Retinal pigment epithelial cell (primary cell): ENCODE data around the gene KLRC2.
"Not testable (repeated sequence)": the region's sequence is repeated elsewhere in the genome, so short reads cannot be mapped to it uniquely, and the experiment has no call there.

Experiments
- DNase-seq: peaks from one replicate; pipeline ENCODE4 v3.0.0-alpha.2; 2010; ENCODE audit warnings: low read depth
- H3K4me3 ChIP-seq: 2 replicates; pipeline ENCODE4 v1.5.1; 2011; ENCODE audit warnings: mild to moderate bottlenecking, low read length, control low read depth, moderate library complexity
- TF ChIP-seq, protein P1 (sequence below): conservative IDR thresholded peaks from 2 replicates; pipeline ENCODE4 v1.5.1; 2011; ENCODE audit warnings: low read depth, low read length, control low read depth, inconsistent platforms

Gene KLRC2

DNA sequence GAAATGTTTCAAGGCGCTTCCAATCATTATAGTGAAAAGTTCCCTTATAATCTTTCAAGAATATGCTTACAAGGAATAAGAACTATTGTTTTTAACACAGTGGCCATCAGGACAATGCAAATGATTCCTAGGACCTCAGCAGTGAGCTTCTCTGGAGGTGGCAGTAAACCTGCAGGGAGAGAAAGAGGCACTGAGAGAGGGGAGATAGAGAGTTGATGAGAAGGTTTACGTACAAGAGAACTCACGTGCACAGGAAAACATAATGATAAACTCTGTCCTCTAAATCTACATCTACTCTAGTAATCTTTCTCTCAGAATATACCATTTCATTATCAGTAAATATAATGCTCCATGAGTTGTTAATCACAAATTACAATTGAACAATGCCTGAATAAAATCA, 27.0 kb downstream of the KLRC2 start:
- no peak for DNase-seq
- TF ChIP-seq, protein P1, sequence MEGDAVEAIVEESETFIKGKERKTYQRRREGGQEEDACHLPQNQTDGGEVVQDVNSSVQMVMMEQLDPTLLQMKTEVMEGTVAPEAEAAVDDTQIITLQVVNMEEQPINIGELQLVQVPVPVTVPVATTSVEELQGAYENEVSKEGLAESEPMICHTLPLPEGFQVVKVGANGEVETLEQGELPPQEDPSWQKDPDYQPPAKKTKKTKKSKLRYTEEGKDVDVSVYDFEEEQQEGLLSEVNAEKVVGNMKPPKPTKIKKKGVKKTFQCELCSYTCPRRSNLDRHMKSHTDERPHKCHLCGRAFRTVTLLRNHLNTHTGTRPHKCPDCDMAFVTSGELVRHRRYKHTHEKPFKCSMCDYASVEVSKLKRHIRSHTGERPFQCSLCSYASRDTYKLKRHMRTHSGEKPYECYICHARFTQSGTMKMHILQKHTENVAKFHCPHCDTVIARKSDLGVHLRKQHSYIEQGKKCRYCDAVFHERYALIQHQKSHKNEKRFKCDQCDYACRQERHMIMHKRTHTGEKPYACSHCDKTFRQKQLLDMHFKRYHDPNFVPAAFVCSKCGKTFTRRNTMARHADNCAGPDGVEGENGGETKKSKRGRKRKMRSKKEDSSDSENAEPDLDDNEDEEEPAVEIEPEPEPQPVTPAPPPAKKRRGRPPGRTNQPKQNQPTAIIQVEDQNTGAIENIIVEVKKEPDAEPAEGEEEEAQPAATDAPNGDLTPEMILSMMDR: no peak
- H3K4me3 ChIP-seq: no peak overlapping the region

DNA sequence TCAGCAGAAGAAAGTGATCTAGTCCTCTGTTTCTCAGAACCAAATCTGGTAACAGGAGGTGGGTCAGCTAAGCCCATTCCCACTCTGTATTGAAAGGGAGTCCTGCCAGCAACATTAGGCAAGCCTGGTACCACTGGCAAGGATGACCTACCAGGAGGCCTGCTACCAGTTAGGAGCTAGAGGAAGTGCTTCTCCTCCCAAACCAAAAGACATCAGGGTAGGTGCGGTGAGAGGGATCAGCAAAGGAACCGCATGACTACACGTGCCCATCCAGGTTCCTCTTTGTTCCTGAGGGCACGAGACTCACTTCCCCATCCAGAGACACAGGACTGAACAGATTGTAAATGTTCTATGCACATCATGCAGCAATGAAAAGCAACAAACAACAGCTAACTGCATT, 29.1 kb downstream of the KLRC2 start:
- no peak for DNase-seq
- H3K4me3 ChIP-seq: no peak overlapping the region
- TF ChIP-seq, protein P1: no peak

DNA sequence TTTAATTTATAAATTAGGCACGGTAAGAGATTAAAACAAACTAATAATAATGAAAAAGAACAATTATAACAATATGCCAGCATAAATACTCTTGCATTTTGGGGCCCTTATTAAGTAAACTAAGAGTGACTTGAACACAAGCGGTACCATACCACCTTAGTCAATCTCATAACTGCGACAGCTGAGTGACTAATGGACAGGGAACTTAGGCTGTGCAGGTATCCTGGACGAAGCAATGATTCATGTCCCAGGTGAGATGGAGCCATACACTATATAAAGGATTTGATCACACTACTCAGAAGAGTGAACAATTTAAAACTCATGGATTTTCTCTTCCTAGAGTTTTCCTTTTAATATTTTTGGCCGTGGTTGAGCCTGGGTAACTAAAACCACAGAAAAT, 30.5 kb downstream of the KLRC2 start:
- TF ChIP-seq, protein P1: no peak
- no peak overlapping the region for H3K4me3 ChIP-seq
- no peak for DNase-seq

DNA sequence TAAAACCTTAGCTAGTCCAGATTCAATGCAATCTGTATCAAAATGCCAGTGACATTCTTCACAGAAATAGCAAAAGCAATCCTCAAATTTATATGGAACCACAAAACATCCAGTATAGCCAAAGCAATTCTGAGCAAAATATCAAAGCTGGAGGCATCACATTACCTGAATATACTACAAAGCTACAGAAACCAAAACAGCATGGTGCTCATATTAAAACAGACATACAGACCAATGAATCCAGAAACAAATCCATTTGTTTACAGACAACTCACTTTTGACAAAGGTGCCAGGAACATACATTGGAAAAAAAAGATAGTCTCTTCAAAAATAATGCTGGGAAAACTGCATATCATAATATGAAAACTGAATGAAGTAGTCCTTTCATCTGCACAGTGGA, 31.0 kb downstream of the KLRC2 start:
- no peak for DNase-seq
- H3K4me3 ChIP-seq: no peak overlapping the region
- TF ChIP-seq, protein P1: no peak

DNA sequence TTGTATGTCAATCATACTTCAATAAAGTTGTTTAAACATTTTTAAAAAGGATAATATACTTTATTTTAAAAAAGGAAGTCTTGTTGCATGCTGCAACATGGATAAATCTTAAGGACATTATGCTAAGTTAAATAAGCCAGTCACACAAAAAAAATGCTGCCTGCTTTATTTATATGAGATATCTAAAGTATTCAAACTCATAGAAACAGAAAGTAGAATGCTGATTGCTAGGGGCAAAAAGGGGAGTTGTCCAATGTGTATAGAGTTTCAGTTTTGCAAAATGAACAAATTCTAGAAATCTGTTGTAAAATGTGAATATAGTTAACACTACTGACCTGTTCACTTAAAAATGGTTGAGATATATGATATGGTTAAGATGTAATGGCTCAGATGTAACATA, 35.0 kb downstream of the KLRC2 start:
- TF ChIP-seq, protein P1: no peak
- no peak for DNase-seq
- H3K4me3 ChIP-seq: no peak overlapping the region

DNA sequence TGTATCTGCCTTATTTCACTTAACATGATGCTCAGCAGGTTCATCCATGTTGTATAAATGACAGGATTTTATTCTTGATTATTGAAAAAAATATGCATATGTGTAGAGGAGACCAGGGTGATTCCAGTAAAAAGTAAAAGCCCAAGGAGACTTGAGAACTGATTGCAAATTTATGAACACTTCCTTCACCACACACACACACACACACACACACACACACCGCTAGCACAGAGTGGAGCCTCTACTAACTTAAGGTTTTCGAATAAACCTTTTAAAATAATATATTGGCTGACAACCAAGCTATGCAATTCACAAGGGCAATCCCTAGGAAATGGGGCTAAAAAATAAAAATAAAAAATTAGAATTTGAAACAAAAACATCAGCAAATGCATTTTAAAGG, 37.6 kb downstream of the KLRC2 start:
- TF ChIP-seq, protein P1: no peak
- no peak overlapping the region for H3K4me3 ChIP-seq
- DNase-seq: no peak

DNA sequence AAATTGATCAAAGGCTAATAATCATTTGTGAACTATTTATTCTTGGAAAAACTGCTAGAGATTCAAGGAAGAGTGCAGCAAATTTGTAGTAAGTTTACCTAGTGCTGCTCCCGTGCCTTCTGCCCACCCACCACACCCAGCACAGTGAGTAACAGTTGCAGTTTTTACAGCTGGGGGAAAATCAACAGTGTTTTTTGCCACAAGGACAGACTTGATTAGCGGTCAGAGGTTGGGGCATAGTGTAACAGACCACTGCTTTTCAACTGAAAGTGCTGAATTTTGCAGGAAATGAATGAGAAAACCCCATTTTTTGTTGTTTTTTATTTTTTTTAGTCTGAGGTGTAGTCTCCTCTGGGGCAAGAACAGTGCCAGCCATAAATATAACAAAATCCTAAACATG, 38.5 kb downstream of the KLRC2 start:
- no peak for DNase-seq
- TF ChIP-seq, protein P1: no peak

DNA sequence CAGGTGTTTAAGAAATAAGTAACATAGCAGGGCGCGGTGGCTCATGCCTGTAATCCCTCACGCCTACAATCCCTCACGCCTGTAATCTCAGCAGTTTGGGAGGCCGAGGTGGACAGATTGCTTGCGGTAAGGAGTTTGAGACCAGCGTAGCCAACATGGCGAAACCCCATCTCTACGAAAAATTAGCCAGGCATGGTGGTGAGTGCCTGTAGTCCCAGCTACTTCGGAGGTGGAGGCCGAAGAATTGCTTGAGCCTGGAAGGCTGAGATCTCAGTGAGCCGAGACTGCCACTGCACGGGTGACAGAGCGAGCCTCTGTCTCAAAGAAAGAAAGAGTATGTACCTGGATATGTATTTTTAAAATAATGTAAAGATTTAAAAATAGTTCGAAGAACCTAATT, 39.6 kb downstream of the KLRC2 start:
- H3K4me3 ChIP-seq, DNase-seq: not testable (repeated sequence)

More for the DNA sequence above, 38.5 kb downstream of the KLRC2 start:
- no peak overlapping the region for H3K4me3 ChIP-seq
